Kidney (tissue), 14 donors: ENCODE data around the gene MORF4L2. TPM values are rescaled to one million over a fixed set of nuclear protein-coding genes. Genes with fewer than 3 reads are reported as not detected.
A peak's percentile ranks its signal among the peaks of the same experiment; 100 is the strongest.

ENCODE experiments used
- DNase-seq, 5 donors: peaks; one replicate each; pipeline ENCODE4 v3.0.0-alpha.2; 2013 to 2020
- FAIRE-seq: peaks from 2 replicates; lab custom pipeline; 2012; peaks lifted over from hg19 to GRCh38; lab: Jason Lieb, UNC
- H3K27ac ChIP-seq, 2 donors: one replicate each; pipeline ENCODE4 v1.7.0; 2013; ENCODE audit warnings: low read depth in 2 of 2, low read length in 2 of 2, inconsistent platforms in 1 of 2
- H3K27me3 ChIP-seq: one replicate; pipeline ENCODE4 v1.7.1; 2013; ENCODE audit warnings: low read length, inconsistent platforms; ENCODE audit not compliant: control insufficient read depth, insufficient read depth
- H3K36me3 ChIP-seq, 3 donors: one replicate each; pipeline versions ENCODE4 v1.7.0 to v1.7.1; 2013; ENCODE audit warnings: low read length in 3 of 3, control low read depth in 1 of 3, inconsistent platforms in 1 of 3; ENCODE audit not compliant: insufficient read depth in 3 of 3, control insufficient read depth in 2 of 3
- H3K4me1 ChIP-seq, 3 donors: one replicate each; pipeline versions ENCODE4 v1.7.0 to v1.7.1; 2013; ENCODE audit warnings: low read length in 3 of 3, inconsistent platforms in 1 of 3, low read depth in 1 of 3; ENCODE audit not compliant: control insufficient read depth in 2 of 3, insufficient read depth in 2 of 3
- H3K4me3 ChIP-seq, 3 donors: one replicate each; pipeline versions ENCODE4 v1.7.0 to v1.8.1; 2013; ENCODE audit warnings: low read length in 3 of 3, control low read depth in 1 of 3, inconsistent platforms in 1 of 3
- H3K9ac ChIP-seq, 3 donors: one replicate each; pipeline versions ENCODE4 v1.7.0 to v1.7.1; 2013; ENCODE audit warnings: low read length in 3 of 3, control low read depth in 1 of 3, inconsistent platforms in 1 of 3
- H3K9me3 ChIP-seq, 3 donors: one replicate each; pipeline versions ENCODE4 v1.7.0 to v1.7.1; 2013; ENCODE audit warnings: low read length in 3 of 3, control low read depth in 1 of 3, inconsistent platforms in 1 of 3; ENCODE audit not compliant: control insufficient read depth in 2 of 3, insufficient read depth in 1 of 3
- intact Hi-C: fragments of 100-400 bp; cut with DNase I; formaldehyde crosslinking; loops from one replicate; pipeline ENCODE4 v1.11.1; 2022
- polyA plus RNA-seq: library from polyadenylated mRNA; stranded (reverse); fragments of 350-450 nt; fragmentation: Illumina TruSeq; extraction: RNeasy Lipid Tissue Mini Kit (QIAGEN cat#74804); gene quantifications from one replicate; pipeline ENCODE4 v1.2.3, GENCODE V29; 2014; ENCODE audit warnings: low read depth, low replicate concordance; ENCODE audit not compliant: insufficient read depth
- total RNA-seq: library from RNA; stranded (reverse); fragmentation: NEBNext Ultra II Directional; extraction: Animal tissue kit (Norgen Biotek cat#: 25700); gene quantifications from one replicate; pipeline ENCODE4 v1.2.1, GENCODE V29; 2021
- TF ChIP-seq, protein P1 (sequence below): IDR thresholded peaks from 3 replicates; pipeline ENCODE4 v1.5.1; 2012; ENCODE audit warnings: mild to moderate bottlenecking, moderate library complexity, borderline replicate concordance; ENCODE audit not compliant: insufficient read depth; ENCODE audit errors: extremely low read depth
- donor health status: control.
- donor health status: control.
- donor health status: control.
- donor health status: control.
- donor health status: control.
- donor health status: DM: yes; HTN: yes; CAD: no.
- donor health status: Normal renal cell carcinoma (clear cell type).

MORF4L2 gene
- total and polyA plus RNA-seq, 2 donors from 2014 or later = 146 to 250 TPM

DNA sequence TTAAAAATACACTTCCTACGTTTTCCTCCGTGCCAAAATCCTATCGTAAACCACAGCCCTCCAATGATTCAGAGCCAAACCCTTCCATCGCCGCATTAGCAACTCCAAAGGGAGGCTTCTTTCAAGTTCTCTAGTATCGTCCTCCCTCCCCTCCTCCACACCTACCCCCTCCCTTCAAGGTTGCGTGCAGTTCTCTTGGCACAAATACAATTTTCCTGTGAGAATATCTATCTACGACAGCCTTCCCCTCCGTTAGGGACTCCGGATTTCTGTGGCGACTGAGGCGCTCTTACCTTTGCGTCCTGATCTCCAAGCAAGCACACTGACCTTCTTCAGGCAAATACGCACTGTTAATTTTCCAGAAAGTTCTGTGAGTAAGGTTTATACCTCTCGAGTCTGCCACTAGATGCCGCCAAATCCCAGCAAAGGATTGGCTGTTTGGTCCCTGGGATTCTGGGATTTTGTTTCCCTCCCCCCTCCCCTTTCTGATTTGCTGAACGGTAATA lies 1.2 kb upstream of the MORF4L2 start:
- no peaks in the 10 kb centered on the region for H3K4me1 ChIP-seq
- H3K27me3 ChIP-seq = no peaks in the 10 kb centered on the region
- intact Hi-C loops = no loop called here
- TF ChIP-seq, protein P1, sequence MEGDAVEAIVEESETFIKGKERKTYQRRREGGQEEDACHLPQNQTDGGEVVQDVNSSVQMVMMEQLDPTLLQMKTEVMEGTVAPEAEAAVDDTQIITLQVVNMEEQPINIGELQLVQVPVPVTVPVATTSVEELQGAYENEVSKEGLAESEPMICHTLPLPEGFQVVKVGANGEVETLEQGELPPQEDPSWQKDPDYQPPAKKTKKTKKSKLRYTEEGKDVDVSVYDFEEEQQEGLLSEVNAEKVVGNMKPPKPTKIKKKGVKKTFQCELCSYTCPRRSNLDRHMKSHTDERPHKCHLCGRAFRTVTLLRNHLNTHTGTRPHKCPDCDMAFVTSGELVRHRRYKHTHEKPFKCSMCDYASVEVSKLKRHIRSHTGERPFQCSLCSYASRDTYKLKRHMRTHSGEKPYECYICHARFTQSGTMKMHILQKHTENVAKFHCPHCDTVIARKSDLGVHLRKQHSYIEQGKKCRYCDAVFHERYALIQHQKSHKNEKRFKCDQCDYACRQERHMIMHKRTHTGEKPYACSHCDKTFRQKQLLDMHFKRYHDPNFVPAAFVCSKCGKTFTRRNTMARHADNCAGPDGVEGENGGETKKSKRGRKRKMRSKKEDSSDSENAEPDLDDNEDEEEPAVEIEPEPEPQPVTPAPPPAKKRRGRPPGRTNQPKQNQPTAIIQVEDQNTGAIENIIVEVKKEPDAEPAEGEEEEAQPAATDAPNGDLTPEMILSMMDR = peak; percentile 53
- peak overlapping the region; percentile 92 to 96 (median 93) for H3K4me3 ChIP-seq
- H3K27ac ChIP-seq = peak overlapping the region; percentile 99 to 100
- no peaks in the 10 kb centered on the region for H3K9me3 ChIP-seq
- FAIRE-seq = no peak
- DNase-seq = peak; percentile 73 to 96 (median 82)
- H3K36me3 ChIP-seq = peaks cover 0 to 6% (median 2%) of the 10 kb centered on the region in 3 donors
- H3K9ac ChIP-seq = peak overlapping the region; percentile 59 to 100 (median 95)

DNA sequence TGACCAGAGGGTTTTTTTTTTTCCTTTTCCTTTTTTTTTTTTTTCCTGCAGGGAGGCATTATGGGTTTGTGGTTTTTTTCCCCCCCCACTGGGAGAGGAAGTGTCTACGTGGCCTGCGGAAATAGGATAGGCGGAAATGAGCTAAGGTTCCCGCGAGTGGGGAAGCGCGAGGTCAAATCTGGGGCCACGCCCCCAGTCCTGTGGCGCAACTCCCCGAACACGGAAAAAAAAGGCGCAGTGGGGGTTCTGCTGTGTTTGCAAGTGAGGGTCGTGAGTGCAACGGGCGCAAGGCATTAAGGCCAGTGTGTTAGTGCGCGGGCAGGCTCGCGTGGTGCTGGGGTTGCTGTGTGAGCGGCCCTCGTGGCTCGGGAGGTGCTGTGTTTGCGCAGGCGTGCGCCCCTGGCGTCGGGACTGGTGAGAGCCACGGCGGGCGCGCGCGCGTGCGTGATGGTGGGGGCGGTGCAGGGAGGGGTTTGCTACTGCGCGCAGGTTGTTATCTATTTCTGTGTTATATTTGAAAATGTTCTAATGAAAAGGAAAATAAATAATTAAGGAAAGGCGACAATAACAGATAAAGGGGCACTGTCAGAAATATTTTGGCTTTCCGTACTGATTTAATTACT lies 685 bp upstream of the MORF4L2 start:
- intact Hi-C loops = no loop called here
- peak; percentile 84 to 96 (median 90) for DNase-seq
- Histone ChIP-seq H3K36me3 (peaks cover 0 to 6% (median 2%) of the 10 kb centered on the region in 3 donors), H3K27ac (peak overlapping the region; percentile 99 to 100), H3K4me3 (peak overlapping the region; percentile 92 to 96 (median 93)), H3K27me3 (no peaks in the 10 kb centered on the region), H3K9me3 (no peaks in the 10 kb centered on the region), H3K4me1 (no peaks in the 10 kb centered on the region), H3K9ac (peak overlapping the region; percentile 59 to 100 (median 95))
- no peak for FAIRE-seq
- TF ChIP-seq, protein P1 = peak; percentile 22

DNA sequence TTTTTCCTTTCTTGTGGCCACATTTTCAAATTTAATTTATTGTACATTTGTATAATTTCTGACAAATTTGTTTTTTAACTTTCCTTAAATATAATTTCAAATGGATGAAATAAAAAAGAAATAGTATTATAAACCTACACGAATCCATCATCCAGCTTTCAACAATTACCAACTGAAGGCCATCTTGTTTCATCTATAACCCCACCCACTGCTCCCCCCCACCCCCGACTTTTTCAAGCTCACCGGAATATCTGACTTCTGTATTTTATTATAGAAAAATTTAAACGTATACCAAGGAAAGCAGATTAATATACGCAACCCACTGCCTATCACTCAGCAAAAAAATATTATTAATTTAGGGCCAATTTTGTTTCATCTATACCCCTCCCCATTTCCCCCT lies 1.1 kb downstream of the MORF4L2 start:
- intact Hi-C loops = no loop called here
- FAIRE-seq (no peak), DNase-seq (no peak)
- H3K4me3 ChIP-seq = peak overlapping the region; percentile 92 to 96 (median 93)
- H3K9me3 ChIP-seq = no peaks in the 10 kb centered on the region
- H3K36me3 ChIP-seq = peaks cover 0 to 12% (median 4%) of the 10 kb centered on the region in 3 donors
- no peaks in the 10 kb centered on the region for H3K27me3 ChIP-seq
- peak overlapping the region; percentile 60 to 96 (median 88) for H3K9ac ChIP-seq
- no peaks in the 10 kb centered on the region for H3K4me1 ChIP-seq
- TF ChIP-seq, protein P1 = no peak
- no peak overlapping the region for H3K27ac ChIP-seq
